ENCODE data around the gene C19orf12. TPM values are rescaled to one million over a fixed set of nuclear protein-coding genes. Genes with fewer than 3 reads are reported as not detected.

C19orf12 gene
- total RNA-seq, 4 donors from 2014 or later, result 8.5 to 35.0 (median 31.5) TPM

DNA sequence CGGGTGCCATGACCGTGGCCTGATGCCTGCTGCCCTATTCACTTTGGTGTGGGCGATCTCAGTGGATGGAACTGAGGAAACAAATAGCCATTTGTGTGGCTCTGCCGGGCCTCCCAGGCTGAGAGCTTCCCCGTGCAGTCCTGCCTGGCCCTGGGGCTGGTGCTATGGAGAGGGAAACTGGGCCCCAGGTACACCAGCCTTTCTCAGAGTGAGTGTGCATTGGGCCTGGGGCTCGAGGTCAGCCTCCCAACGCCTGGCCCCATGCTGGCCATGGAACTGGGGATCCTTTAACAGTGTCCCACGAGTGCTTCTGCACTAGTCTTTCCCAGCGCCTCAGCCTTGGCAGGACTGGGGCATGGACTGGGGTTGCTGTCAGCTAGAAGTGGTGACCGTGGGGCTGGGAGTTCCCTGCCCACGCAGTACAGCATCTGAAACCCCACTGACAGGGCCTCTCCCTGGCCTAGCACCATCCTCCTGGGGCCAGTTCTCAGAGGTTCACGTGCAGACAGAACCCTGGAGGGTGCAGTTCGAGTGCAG, 39.3 kb downstream of the C19orf12 start:
- Histone ChIP-seq H3K36me3 (no peaks in the 10 kb centered on the region), H3K27ac (no peak overlapping the region), H3K4me3 (no peak overlapping the region), H3K4me1 (peaks cover 8 to 14% of the 10 kb centered on the region in 2 donors), H3K27me3 (no peaks in the 10 kb centered on the region), H3K9me3 (no peaks in the 10 kb centered on the region)
- intact Hi-C loops (cut with DNase I; ENCODE audit: low total_unique reads), result no loop called here
- TF ChIP-seq POLR2A (IDR thresholded peaks at IDR 0.05), result no peak
- TF ChIP-seq CTCF (IDR thresholded peaks at IDR 0.05), result no peak
- no peak for DNase-seq

DNA sequence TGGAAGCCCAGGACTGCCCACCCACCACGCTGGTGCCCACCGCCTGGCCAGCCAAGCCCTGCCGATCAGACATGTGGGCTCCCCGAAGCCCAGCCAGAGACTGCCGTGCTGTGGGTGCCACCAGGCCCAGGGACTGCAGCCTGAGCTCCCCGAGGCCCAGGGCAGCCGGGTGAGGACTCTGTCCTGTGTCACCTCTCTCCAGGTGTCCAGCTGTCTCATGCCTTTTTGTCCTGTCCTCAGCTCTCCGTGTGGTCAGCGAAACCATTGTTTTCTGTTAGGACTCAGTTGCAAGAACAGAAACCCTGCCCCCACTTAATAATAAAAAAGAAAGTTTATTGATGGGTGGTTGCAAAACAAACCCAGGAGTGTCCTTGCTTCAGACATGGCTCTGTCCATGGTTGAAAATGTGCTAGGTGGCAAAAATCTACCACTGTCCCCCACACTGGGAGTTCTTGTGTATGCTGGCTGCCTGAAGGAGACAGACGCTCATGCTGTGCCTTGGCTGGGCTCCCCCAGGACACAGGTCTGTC, 39.9 kb downstream of the C19orf12 start:
- Histone ChIP-seq H3K9me3 (no peaks in the 10 kb centered on the region), H3K4me1 (peaks cover 8 to 14% of the 10 kb centered on the region in 2 donors), H3K36me3 (no peaks in the 10 kb centered on the region), H3K27me3 (no peaks in the 10 kb centered on the region), H3K4me3 (no peak overlapping the region), H3K27ac (no peak overlapping the region)
- DNase-seq, result no peak
- TF ChIP-seq POLR2A (IDR thresholded peaks at IDR 0.05), result no peak
- TF ChIP-seq CTCF (IDR thresholded peaks at IDR 0.05), result no peak
- intact Hi-C loops (cut with DNase I; ENCODE audit: low total_unique reads), result no loop called here

GRCh38 chr19:29674374-29675119, 40.5 kb downstream of the C19orf12 start:
- Histone ChIP-seq H3K27ac (no peak overlapping the region), H3K9me3 (no peaks in the 10 kb centered on the region), H3K36me3 (no peaks in the 10 kb centered on the region), H3K4me3 (no peak overlapping the region), H3K4me1 (peaks cover 8 to 14% of the 10 kb centered on the region in 2 donors), H3K27me3 (no peaks in the 10 kb centered on the region)
- intact Hi-C loops (cut with DNase I; ENCODE audit: low total_unique reads), result no loop called here
- no peak for DNase-seq
- TF ChIP-seq CTCF (IDR thresholded peaks at IDR 0.05), result no peak
- TF ChIP-seq POLR2A (IDR thresholded peaks at IDR 0.05), result no peak

DNA sequence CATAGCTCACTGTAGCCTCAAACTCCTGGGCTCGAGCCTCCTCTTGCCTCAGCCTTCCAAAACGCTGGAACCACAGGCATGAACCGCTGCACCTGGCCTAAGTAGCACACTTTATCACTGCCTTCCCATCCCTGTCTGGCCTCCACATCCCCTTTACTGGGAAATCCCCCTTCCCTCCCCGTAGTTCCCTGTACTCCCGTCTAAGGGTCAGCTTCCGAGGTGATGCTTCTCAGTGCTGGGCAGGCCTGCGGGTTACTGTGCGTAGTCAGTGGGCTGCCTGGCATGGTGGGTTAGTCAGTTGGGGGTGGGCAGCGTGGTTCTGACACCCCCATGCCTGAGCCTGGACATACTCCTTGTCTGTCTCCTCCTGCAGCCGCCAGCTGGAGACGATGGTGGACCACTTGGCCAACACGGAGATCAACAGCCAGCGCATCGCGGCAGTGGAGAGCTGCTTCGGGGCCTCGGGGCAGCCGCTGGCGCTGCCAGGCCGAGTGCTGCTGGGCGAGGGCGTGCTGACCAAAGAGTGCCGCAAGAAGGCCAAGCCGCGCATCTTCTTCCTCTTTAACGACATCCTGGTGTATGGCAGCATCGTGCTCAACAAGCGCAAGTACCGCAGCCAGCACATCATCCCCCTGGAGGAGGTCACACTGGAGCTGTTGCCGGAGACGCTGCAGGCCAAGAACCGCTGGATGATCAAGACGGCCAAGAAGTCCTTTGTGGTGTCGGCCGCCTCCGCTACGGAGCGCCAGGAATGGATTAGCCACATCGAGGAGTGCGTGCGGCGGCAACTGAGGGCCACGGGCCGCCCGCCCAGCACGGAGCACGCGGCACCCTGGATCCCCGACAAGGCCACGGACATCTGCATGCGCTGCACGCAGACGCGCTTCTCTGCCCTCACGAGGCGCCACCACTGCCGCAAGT, 41.4 kb downstream of the C19orf12 start:
- H3K4me1 ChIP-seq, result peaks cover 8 to 14% of the 10 kb centered on the region in 2 donors
- H3K36me3 ChIP-seq, result no peaks in the 10 kb centered on the region
- DNase-seq, result no peak
- no peaks in the 10 kb centered on the region for H3K9me3 ChIP-seq
- intact Hi-C loops (cut with DNase I; ENCODE audit: low total_unique reads), result no loop called here
- H3K4me3 ChIP-seq, result no peak overlapping the region
- H3K27ac ChIP-seq, result no peak overlapping the region
- no peaks in the 10 kb centered on the region for H3K27me3 ChIP-seq
- TF ChIP-seq POLR2A (IDR thresholded peaks at IDR 0.05), result no peak

GRCh38 chr19:29672933-29673336, 42.1 kb downstream of the C19orf12 start:
- intact Hi-C loops (cut with DNase I; ENCODE audit: low total_unique reads), result no loop called here
- TF ChIP-seq CTCF (IDR thresholded peaks at IDR 0.05) (no peak), POLR2A (IDR thresholded peaks at IDR 0.05) (no peak)
- DNase-seq, result no peak
- Histone ChIP-seq H3K9me3 (no peaks in the 10 kb centered on the region), H3K27me3 (no peaks in the 10 kb centered on the region), H3K36me3 (no peaks in the 10 kb centered on the region), H3K4me1 (peaks cover 14 to 15% of the 10 kb centered on the region in 2 donors), H3K27ac (no peak overlapping the region), H3K4me3 (no peak overlapping the region)
